ENCODE data around the gene LAMB4. TPM values are rescaled to one million over a fixed set of nuclear protein-coding genes. Genes with fewer than 3 reads are reported as not detected.
A peak's percentile ranks its signal among the peaks of the same experiment; 100 is the strongest.

Gene LAMB4
- polyA plus RNA-seq, 1 experiment = 0.20 TPM

DNA sequence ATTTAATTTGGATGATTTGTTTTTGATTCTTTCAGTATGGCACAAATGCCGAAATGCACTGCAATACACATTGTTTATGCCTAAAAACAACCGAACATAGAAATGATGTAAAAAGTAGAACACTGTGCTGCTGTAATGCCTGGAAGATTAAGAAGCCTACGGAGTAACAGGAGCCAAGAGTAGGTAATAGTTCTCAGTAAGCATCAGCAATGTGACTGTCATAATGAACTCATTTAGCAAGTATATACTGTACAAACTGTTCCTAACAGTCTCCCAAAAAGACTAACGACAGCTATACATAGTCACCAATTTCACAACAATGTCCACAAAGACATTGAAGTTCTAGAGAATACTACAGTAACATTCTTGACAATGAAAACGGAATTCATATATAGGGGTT lies 19.0 kb upstream of the LAMB4 start:
- no peak for DNase-seq (ENCODE audit: low read depth)
- TF ChIP-seq, protein P1, sequence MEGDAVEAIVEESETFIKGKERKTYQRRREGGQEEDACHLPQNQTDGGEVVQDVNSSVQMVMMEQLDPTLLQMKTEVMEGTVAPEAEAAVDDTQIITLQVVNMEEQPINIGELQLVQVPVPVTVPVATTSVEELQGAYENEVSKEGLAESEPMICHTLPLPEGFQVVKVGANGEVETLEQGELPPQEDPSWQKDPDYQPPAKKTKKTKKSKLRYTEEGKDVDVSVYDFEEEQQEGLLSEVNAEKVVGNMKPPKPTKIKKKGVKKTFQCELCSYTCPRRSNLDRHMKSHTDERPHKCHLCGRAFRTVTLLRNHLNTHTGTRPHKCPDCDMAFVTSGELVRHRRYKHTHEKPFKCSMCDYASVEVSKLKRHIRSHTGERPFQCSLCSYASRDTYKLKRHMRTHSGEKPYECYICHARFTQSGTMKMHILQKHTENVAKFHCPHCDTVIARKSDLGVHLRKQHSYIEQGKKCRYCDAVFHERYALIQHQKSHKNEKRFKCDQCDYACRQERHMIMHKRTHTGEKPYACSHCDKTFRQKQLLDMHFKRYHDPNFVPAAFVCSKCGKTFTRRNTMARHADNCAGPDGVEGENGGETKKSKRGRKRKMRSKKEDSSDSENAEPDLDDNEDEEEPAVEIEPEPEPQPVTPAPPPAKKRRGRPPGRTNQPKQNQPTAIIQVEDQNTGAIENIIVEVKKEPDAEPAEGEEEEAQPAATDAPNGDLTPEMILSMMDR (IDR thresholded peaks at IDR 0.05; ENCODE audit: insufficient read depth, low read depth, low read length) = no peak
- Histone ChIP-seq H3K36me3 (ENCODE audit: control insufficient read depth, insufficient read depth, low read length) (no peaks in the 10 kb centered on the region), H3K4me3 (ENCODE audit: low read depth, low read length) (no peak overlapping the region), H3K27me3 (ENCODE audit: control insufficient read depth, insufficient read depth, low read length) (peaks cover 3% of the 10 kb centered on the region)
- ChIA-PET POLR2A (no interaction called here), CTCF (interaction anchor here (1.6 kb wide), 1 partner anchor 270 kb away, joined by 6 read pairs; no protein-coding TSS in a partner anchor)

DNA sequence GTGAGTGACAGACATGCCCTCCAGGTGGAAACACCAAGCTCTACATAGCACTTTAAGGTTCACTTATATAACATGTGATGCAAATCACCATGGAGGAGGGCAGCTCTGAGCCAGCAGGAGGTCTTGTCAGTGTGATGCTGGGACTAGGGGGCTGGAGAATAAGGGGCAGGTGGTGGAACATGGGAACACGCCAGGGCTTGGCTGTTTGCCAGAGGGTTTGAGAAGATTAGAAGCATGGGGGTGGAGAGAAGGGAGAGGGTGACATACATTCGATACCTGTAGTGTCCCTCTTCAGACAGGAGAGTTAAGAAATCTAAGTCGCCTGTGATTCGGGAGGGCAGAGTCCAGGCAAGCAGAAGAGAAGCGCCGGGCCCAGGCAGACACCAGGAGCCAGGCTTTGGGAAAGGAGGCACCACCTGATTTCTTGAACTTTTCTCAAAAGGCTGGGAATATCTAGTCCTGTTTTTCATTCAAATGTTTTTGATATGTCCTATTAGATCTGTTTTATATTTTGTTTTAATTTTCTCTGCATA lies 16.9 kb upstream of the LAMB4 start:
- H3K27me3 ChIP-seq (ENCODE audit: control insufficient read depth, insufficient read depth, low read length) = peaks cover 3% of the 10 kb centered on the region
- POLR2A ChIA-PET = no interaction called here
- CTCF ChIA-PET = interaction anchor here (0.6 to 3.2 kb wide), 11 partner anchors 9 to 404 kb away, joined by 3 to 43 read pairs (median 9); partner anchors contain the start of genes CBLL1 and LAMB1
- no peak for DNase-seq (ENCODE audit: low read depth)
- no peak overlapping the region for H3K4me3 ChIP-seq (ENCODE audit: low read depth, low read length)
- TF ChIP-seq, protein P1 (IDR thresholded peaks at IDR 0.05; ENCODE audit: insufficient read depth, low read depth, low read length) = no peak
- no peaks in the 10 kb centered on the region for H3K36me3 ChIP-seq (ENCODE audit: control insufficient read depth, insufficient read depth, low read length)

DNA sequence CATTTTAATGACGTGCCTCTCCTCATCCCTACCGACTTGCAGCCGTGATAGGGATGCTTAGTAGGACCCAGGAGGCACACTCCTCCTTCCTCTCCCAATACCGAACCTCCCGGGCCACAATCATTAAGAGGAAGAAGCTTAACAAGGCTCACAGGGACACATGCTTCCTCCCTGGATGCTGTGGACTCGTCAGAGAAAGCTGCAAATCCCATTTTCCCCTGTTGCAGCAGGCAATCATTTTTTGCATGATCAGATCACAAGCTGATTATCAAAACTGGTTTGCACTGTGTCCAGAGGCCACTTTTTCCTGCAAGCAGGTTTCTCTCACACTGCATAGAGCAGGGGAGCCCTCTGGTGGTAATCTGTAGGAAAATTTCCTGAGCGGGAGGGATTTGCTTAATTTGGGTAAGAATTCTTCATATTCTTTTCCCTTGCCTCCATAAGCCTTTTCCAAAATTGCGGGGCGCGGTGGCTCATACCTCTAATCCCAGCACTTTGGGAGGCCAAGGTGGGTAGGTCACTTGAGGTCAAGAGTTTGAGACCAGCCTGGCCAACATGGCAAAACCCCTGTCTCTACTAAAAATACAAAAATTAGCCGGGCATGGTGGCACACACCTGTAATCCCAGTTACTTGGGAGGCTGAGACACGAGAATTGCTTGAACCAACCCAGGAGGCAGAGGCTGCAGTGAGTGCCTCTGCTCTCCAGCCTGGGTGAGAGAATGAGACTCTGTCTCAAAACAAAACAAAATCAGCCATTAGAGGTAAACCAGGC lies 16.1 kb upstream of the LAMB4 start:
- TF ChIP-seq, protein P1 (IDR thresholded peaks at IDR 0.05; ENCODE audit: insufficient read depth, low read depth, low read length) = peak; percentile 93
- DNase-seq (ENCODE audit: low read depth) = peak; percentile 35
- no peaks in the 10 kb centered on the region for H3K36me3 ChIP-seq (ENCODE audit: control insufficient read depth, insufficient read depth, low read length)
- POLR2A ChIA-PET = interaction anchor here (0.7 kb wide), 1 partner anchor 950 kb away, joined by 3 read pairs; no protein-coding TSS in a partner anchor
- H3K27me3 ChIP-seq (ENCODE audit: control insufficient read depth, insufficient read depth, low read length) = peaks cover 1% of the 10 kb centered on the region; the same call in 1 of the 2 replicates
- CTCF ChIA-PET = interaction anchor here (0.6 to 3.2 kb wide), 34 partner anchors 8 to 418 kb away, joined by 3 to 43 read pairs (median 4); partner anchors contain the start of genes CBLL1 and LAMB1
- H3K4me3 ChIP-seq (ENCODE audit: low read depth, low read length) = no peak overlapping the region; the same call in 1 of the 2 replicates

DNA sequence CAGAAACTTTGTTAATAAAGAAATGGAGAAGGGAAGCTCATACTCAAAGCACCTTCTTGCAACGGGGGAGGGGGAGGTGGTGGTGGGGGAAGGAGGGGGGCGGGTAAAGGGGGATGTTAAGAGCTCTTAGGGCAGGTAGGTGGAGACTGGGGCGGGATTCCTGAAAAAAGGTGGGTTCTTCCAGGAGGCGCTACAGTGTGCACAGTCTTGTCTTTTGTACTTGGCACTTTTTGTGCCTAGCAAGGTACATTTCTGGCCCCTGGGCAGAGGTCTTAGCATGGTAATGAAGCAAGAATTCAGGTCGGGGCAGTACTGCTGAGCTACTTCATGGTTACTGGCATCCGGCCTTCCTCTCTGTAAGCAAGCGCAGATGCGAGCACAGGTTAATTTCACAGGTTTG lies 15.2 kb upstream of the LAMB4 start:
- CTCF ChIA-PET = interaction anchor here (0.6 to 3.2 kb wide), 25 partner anchors 7 to 417 kb away, joined by 3 to 43 read pairs (median 4); partner anchors contain the start of genes CBLL1 and LAMB1
- POLR2A ChIA-PET = interaction anchor here (0.6 kb wide), 1 partner anchor 380 kb away, joined by 3 read pairs; no protein-coding TSS in a partner anchor

More for the DNA sequence above, 15.2 kb upstream of the LAMB4 start:
- no peak overlapping the region for H3K4me3 ChIP-seq (ENCODE audit: low read depth, low read length)
- H3K27me3 ChIP-seq (ENCODE audit: control insufficient read depth, insufficient read depth, low read length) = peaks cover 1% of the 10 kb centered on the region; the same call in 1 of the 2 replicates
- no peaks in the 10 kb centered on the region for H3K36me3 ChIP-seq (ENCODE audit: control insufficient read depth, insufficient read depth, low read length)
- TF ChIP-seq, protein P1 (IDR thresholded peaks at IDR 0.05; ENCODE audit: insufficient read depth, low read depth, low read length) = no peak
- DNase-seq (ENCODE audit: low read depth) = no peak
